Endothelial cell of umbilical vein (primary cell): ENCODE results near the gene TULP1. TPM values are rescaled to one million over a fixed set of nuclear protein-coding genes. Genes with fewer than 3 reads are reported as not detected.

Experiments used
- BruUV-seq: library from RNA; stranded (reverse); fragments of 400-500 nt; replicated peaks from 2 replicates; lab custom pipeline; 2021; lab: Mats Ljungman, UMichigan
- CTCF ChIA-PET: fragments of 300-600, 350-600 bp; sonication (Branson Sonifier 250); formaldehyde crosslinking; loops from one replicate; lab custom pipeline; 2021; ENCODE audit warnings: antibody characterized with exemption, inconsistent platforms; lab: Charles Lee
- POLR2A ChIA-PET: fragments of 300-600, 350-600 bp; sonication (Branson Sonifier 250); formaldehyde crosslinking; loops from one replicate; lab custom pipeline; 2021; ENCODE audit warnings: antibody characterized with exemption, inconsistent platforms; lab: Charles Lee
- DNase-seq: peaks from one replicate; pipeline ENCODE4 v3.0.0-alpha.2; 2011; ENCODE audit warnings: low read depth, low spot score
- FAIRE-seq: peaks from 2 replicates; lab custom pipeline; 2011; peaks lifted over from hg19 to GRCh38; lab: Jason Lieb, UNC
- H2AFZ ChIP-seq: 2 replicates; pipeline ENCODE4 v1.6.0; 2012; ENCODE audit warnings: low read depth, low read length, control low read depth, inconsistent platforms
- H3K27ac ChIP-seq: 2 replicates; pipeline ENCODE4 v1.5.1; 2011; ENCODE audit warnings: low read depth, mild to moderate bottlenecking, control low read depth, low read length, moderate library complexity; ENCODE audit not compliant: insufficient read depth
- H3K27me3 ChIP-seq, 2 experiments: 2 replicates each; pipeline versions ENCODE4 v1.6.0 to v1.6.1; 2011; ENCODE audit warnings: low read length in 2 of 2, mixed read lengths in 1 of 2; ENCODE audit not compliant: control insufficient read depth in 2 of 2, insufficient read depth in 2 of 2
- H3K36me3 ChIP-seq, 2 experiments: 2 replicates in 1 of 2; 3 replicates in 1 of 2; pipeline ENCODE4 v1.5.1; 2011; ENCODE audit warnings: low read length in 2 of 2, mild to moderate bottlenecking in 1 of 2, moderate library complexity in 1 of 2; ENCODE audit not compliant: control insufficient read depth in 2 of 2, insufficient read depth in 2 of 2; ENCODE audit errors: extremely low read depth in 1 of 2
- H3K4me1 ChIP-seq: 3 replicates; pipeline ENCODE4 v1.5.1; 2011; ENCODE audit warnings: mild to moderate bottlenecking, low read length; ENCODE audit not compliant: control insufficient read depth, insufficient read depth; ENCODE audit errors: extremely low read depth
- H3K4me2 ChIP-seq: 2 replicates; pipeline ENCODE4 v1.6.1; 2011; ENCODE audit warnings: low read length, control low read depth, mixed read lengths; ENCODE audit not compliant: insufficient read depth
- H3K4me3 ChIP-seq, 3 experiments: fragments of 200-600 bp in 1 of 3; sonication (generic), shearing (Covaris generic) in 1 of 3; replicated peaks in 1 of 3; 2 replicates each; pipeline ENCODE4 v1.5.1; 2011 to 2016; ENCODE audit warnings: control low read depth in 3 of 3, low read length in 3 of 3, mild to moderate bottlenecking in 2 of 3, inconsistent platforms in 1 of 3, low read depth in 1 of 3, moderate library complexity in 1 of 3; ENCODE audit not compliant: insufficient read depth in 1 of 3
- H3K79me2 ChIP-seq: 2 replicates; pipeline ENCODE4 v1.6.0; 2012; ENCODE audit warnings: low read length, inconsistent platforms; ENCODE audit not compliant: control insufficient read depth, insufficient read depth
- H3K9ac ChIP-seq: replicated peaks from 2 replicates; pipeline ENCODE3; 2011; ENCODE audit warnings: low read length, control low read depth; ENCODE audit not compliant: insufficient read depth; ENCODE audit errors: extremely low read depth
- H3K9me1 ChIP-seq: replicated peaks from 3 replicates; pipeline ENCODE4 v1.6.0; 2011; ENCODE audit warnings: mild to moderate bottlenecking, low read length; ENCODE audit not compliant: control insufficient read depth, insufficient read depth; ENCODE audit errors: extremely low read depth
- H3K9me3 ChIP-seq: replicated peaks from 2 replicates; pipeline ENCODE4 v1.5.1; 2012; ENCODE audit warnings: low read length, inconsistent platforms; ENCODE audit not compliant: control insufficient read depth, insufficient read depth
- H4K20me1 ChIP-seq: replicated peaks from 2 replicates; pipeline ENCODE3; 2011; ENCODE audit warnings: mild to moderate bottlenecking, low read length; ENCODE audit not compliant: control insufficient read depth, insufficient read depth; ENCODE audit errors: extremely low read depth
- EZH2 ChIP-seq: IDR thresholded peaks from 2 replicates; pipeline ENCODE4 v1.6.1; 2012; ENCODE audit warnings: borderline replicate concordance, low read depth, mild to moderate bottlenecking, moderate library complexity, low read length, inconsistent platforms; ENCODE audit not compliant: severe bottlenecking
- FOS ChIP-seq: IDR thresholded peaks from 2 replicates; pipeline ENCODE4 v1.6.1; 2011; ENCODE audit warnings: mild to moderate bottlenecking, low read length, moderate library complexity, borderline replicate concordance; ENCODE audit not compliant: insufficient read depth
- GATA2 ChIP-seq: IDR thresholded peaks from 2 replicates; pipeline ENCODE4 v1.7.0; 2011; ENCODE audit warnings: low read depth, mild to moderate bottlenecking, moderate library complexity, mixed read lengths, low read length; ENCODE audit not compliant: insufficient read length, insufficient read depth
- JUN ChIP-seq: IDR thresholded peaks from 2 replicates; pipeline ENCODE4 v1.6.1; 2011; ENCODE audit warnings: borderline replicate concordance, low read depth; ENCODE audit not compliant: insufficient read length, insufficient read depth
- MAX ChIP-seq: IDR thresholded peaks from 2 replicates; pipeline ENCODE4 v1.6.1; 2011; ENCODE audit not compliant: insufficient read depth, insufficient read length
- MYC ChIP-seq: IDR thresholded peaks from one replicate; pipeline ENCODE4 v1.6.1; 2011; ENCODE audit warnings: mild to moderate bottlenecking, low read depth, low read length
- POLR2A ChIP-seq: IDR thresholded peaks from 2 replicates; pipeline ENCODE4 v1.6.1; 2012; ENCODE audit warnings: low read depth, mild to moderate bottlenecking, control low read depth, low read length
- POLR2AphosphoS5 ChIP-seq: IDR thresholded peaks from 2 replicates; pipeline ENCODE4 v1.6.1; 2012; ENCODE audit warnings: low read depth, mild to moderate bottlenecking, control low read depth, low read length, moderate library complexity; ENCODE audit not compliant: insufficient read depth
- dilution Hi-C: fragments of 300-500 bp; cut with MboI; formaldehyde crosslinking; loops from one replicate; pipeline ENCODE4 v1.15.0; 2019; ENCODE audit warnings: low sequenced_read_pairs; ENCODE audit not compliant: extremely low pct_ligation_motif_present
- intact Hi-C: fragments of 100-400 bp; cut with micrococcal nuclease; formaldehyde crosslinking; loops from one replicate; pipeline ENCODE4 v1.10.0; 2022
- polyA plus RNA-seq, 4 experiments: library from polyadenylated mRNA; depleted of rRNA in 3 of 4; stranded (reverse) in 3 of 4; unstranded in 1 of 4; fragments of >200 nt; gene quantifications; 2 replicates each; pipeline versions ENCODE4 v1.2.1 to v1.2.3, GENCODE V29; 2011 to 2012; ENCODE audit warnings: missing spikeins in 1 of 4
- total RNA-seq: library from RNA; stranded (reverse); gene quantifications from 2 replicates; pipeline ENCODE4 v1.2.3, GENCODE V29; 2021
- TF ChIP-seq, protein P1 (sequence below), 2 donors: IDR thresholded peaks; 1 replicate in 1 of 2; 2 replicates in 1 of 2; pipeline ENCODE4 v1.5.1; 2011; ENCODE audit warnings: low read length in 2 of 2, mild to moderate bottlenecking in 2 of 2, moderate library complexity in 2 of 2, control low read depth in 1 of 2, inconsistent platforms in 1 of 2, low read depth in 1 of 2; ENCODE audit not compliant: insufficient read depth in 1 of 2; ENCODE audit errors: extremely low read depth in 1 of 2

The TULP1 gene
- total and polyA plus RNA-seq, 2 donors (not counting 3 experiments of a cell fraction or from before 2014, with no cell fraction given) = not detected

DNA sequence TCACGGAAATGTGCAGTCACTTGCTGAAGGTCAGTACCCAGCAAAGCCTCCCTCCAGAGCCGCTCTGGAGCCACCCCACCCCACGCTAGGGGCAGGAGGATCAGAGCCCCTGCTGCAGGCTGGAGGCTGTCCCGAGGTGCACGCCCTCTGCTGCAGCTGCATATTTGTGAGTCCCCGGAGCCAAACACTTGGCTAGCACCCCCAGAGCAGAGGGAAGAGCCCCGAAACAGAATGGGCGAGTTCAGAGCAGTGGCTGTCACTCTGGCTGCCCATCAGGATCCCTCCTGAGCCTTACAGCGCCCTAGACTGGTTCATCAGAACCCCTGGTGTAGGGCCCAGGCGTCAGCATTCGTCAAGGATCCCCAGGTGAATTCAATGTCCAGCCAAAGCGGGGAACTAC, 9.5 kb upstream of the TULP1 start:
- Histone ChIP-seq H4K20me1 (no peaks in the 10 kb centered on the region), H3K9me3 (no peaks in the 10 kb centered on the region), H3K36me3 (no peaks in the 10 kb centered on the region), H3K9me1 (no peaks in the 10 kb centered on the region), H3K4me2 (no peak overlapping the region), H3K4me1 (no peaks in the 10 kb centered on the region), H3K27me3 (no peaks in the 10 kb centered on the region), H2AFZ (no peak overlapping the region), H3K9ac (no peak overlapping the region), H3K27ac (no peak overlapping the region), H3K4me3 (no peak overlapping the region), H3K79me2 (no peaks in the 10 kb centered on the region)
- DNase-seq (no peak), FAIRE-seq (no peak)
- intact Hi-C loops (loop anchor here (1.0 to 10.0 kb wide), 4 partner anchors 45 to 215 kb away; partner anchors contain the start of gene ARMC12), dilution Hi-C loops (no loop called here)
- CTCF ChIA-PET = interaction anchor here (0.5 to 11.7 kb wide), 65 partner anchors 7 to 913 kb away, joined by 3 to 252 read pairs (median 4); partner anchors contain the start of gene ARMC12
- no TSS peak for BruUV-seq
- POLR2A ChIA-PET = interaction anchor here (0.5 to 0.6 kb wide), 4 partner anchors 49 to 342 kb away, joined by 3 to 5 read pairs (median 4); no protein-coding TSS in a partner anchor
- no peak for TF ChIP-seq EZH2
- no peak for TF ChIP-seq POLR2A
- TF ChIP-seq FOS = no peak
- no peak for TF ChIP-seq MYC
- no peak for TF ChIP-seq MAX
- TF ChIP-seq JUN = no peak
- no peak for TF ChIP-seq POLR2AphosphoS5
- TF ChIP-seq, protein P1, sequence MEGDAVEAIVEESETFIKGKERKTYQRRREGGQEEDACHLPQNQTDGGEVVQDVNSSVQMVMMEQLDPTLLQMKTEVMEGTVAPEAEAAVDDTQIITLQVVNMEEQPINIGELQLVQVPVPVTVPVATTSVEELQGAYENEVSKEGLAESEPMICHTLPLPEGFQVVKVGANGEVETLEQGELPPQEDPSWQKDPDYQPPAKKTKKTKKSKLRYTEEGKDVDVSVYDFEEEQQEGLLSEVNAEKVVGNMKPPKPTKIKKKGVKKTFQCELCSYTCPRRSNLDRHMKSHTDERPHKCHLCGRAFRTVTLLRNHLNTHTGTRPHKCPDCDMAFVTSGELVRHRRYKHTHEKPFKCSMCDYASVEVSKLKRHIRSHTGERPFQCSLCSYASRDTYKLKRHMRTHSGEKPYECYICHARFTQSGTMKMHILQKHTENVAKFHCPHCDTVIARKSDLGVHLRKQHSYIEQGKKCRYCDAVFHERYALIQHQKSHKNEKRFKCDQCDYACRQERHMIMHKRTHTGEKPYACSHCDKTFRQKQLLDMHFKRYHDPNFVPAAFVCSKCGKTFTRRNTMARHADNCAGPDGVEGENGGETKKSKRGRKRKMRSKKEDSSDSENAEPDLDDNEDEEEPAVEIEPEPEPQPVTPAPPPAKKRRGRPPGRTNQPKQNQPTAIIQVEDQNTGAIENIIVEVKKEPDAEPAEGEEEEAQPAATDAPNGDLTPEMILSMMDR (IDR thresholded peaks at IDR 0.05; ENCODE audit: extremely low read depth in 1 of 2, insufficient read depth in 1 of 2, low read depth in 1 of 2, low read length in 2 of 2) = no peak
- no peak for TF ChIP-seq GATA2
